H1 (cell line): Measurements from ENCODE around the gene ADH1A. TPM values are rescaled to one million over a fixed set of nuclear protein-coding genes. Genes with fewer than 3 reads are reported as not detected.

Source experiments
- CTCF ChIA-PET: fragments of 300-600 bp; sonication (Branson Sonifier 250); formaldehyde crosslinking; loops from one replicate; lab custom pipeline; 2021; ENCODE audit not compliant: partially characterized antibody; lab: Charles Lee
- POLR2A ChIA-PET: fragments of 300-600 bp; sonication (Branson Sonifier 250); formaldehyde crosslinking; loops from one replicate; lab custom pipeline; 2021; ENCODE audit warnings: inconsistent platforms; ENCODE audit not compliant: partially characterized antibody; lab: Charles Lee
- DNase-seq, 2 experiments: peaks; one replicate each; pipeline versions ENCODE4 v3.0.0 to v3.0.0-alpha.2; 2010 to 2022; ENCODE audit warnings: low spot score in 2 of 2, low read depth in 1 of 2, mixed read lengths in 1 of 2
- FAIRE-seq: peaks from 2 replicates; lab custom pipeline; 2011; peaks lifted over from hg19 to GRCh38; lab: Jason Lieb, UNC
- H2AFZ ChIP-seq: 2 replicates; pipeline ENCODE4 v1.8.1; 2012; ENCODE audit warnings: low read length, inconsistent platforms
- H2AK5ac ChIP-seq: 2 replicates; pipeline ENCODE4 v1.6.1; 2013; ENCODE audit warnings: low read depth, low read length
- H2BK120ac ChIP-seq: replicated peaks from 2 replicates; pipeline ENCODE3; 2013; ENCODE audit warnings: low read depth, low read length, inconsistent platforms
- H2BK12ac ChIP-seq: 2 replicates; pipeline ENCODE4 v1.6.1; 2013; ENCODE audit warnings: low read depth, low read length
- H2BK15ac ChIP-seq: 2 replicates; pipeline ENCODE4 v1.6.1; 2013; ENCODE audit warnings: low read length
- H2BK20ac ChIP-seq: 2 replicates; pipeline ENCODE4 v1.6.1; 2013; ENCODE audit warnings: low read length
- H2BK5ac ChIP-seq: 2 replicates; pipeline ENCODE4 v1.6.1; 2013; ENCODE audit warnings: low read depth, low read length
- H3K14ac ChIP-seq: 2 replicates; pipeline ENCODE4 v1.6.1; 2013; ENCODE audit warnings: inconsistent platforms; ENCODE audit not compliant: insufficient read length
- H3K18ac ChIP-seq: 2 replicates; pipeline ENCODE4 v1.6.1; 2013; ENCODE audit warnings: low read length; ENCODE audit errors: extremely low read depth
- H3K23ac ChIP-seq: 2 replicates; pipeline ENCODE4 v1.6.1; 2013; ENCODE audit warnings: inconsistent platforms; ENCODE audit not compliant: insufficient read length
- H3K23me2 ChIP-seq: 2 replicates; pipeline ENCODE4 v1.6.1; 2013; ENCODE audit warnings: low read depth, low read length
- H3K27ac ChIP-seq: 2 replicates; pipeline ENCODE4 v1.6.1; 2011; ENCODE audit warnings: low read depth, low read length, inconsistent platforms
- H3K27me3 ChIP-seq, 4 experiments: replicated peaks in 1 of 4; 1 replicate in 1 of 4; 2 replicates in 3 of 4; pipeline versions ENCODE4 v1.6.1 to v1.8.1; 2011 to 2013; ENCODE audit warnings: low read length in 3 of 4, mild to moderate bottlenecking in 3 of 4, inconsistent platforms in 2 of 4, mixed read lengths in 2 of 4, moderate library complexity in 1 of 4; ENCODE audit not compliant: control insufficient read depth in 3 of 4, insufficient read depth in 3 of 4; ENCODE audit errors: extremely low read depth in 1 of 4
- H3K36me3 ChIP-seq, 4 experiments: 2 replicates each; pipeline versions ENCODE4 v1.6.1 to v1.8.1; 2011 to 2013; ENCODE audit warnings: mild to moderate bottlenecking in 4 of 4, low read length in 3 of 4, moderate library complexity in 2 of 4, control low read depth in 1 of 4, inconsistent platforms in 1 of 4; ENCODE audit not compliant: insufficient read depth in 4 of 4, control insufficient read depth in 2 of 4
- H3K4ac ChIP-seq: replicated peaks from 2 replicates; pipeline ENCODE3; 2013; ENCODE audit warnings: low read length, low read depth, mixed read lengths, inconsistent platforms; ENCODE audit not compliant: insufficient read length
- H3K4me1 ChIP-seq, 4 experiments: replicated peaks in 1 of 4; 1 replicate in 1 of 4; 2 replicates in 3 of 4; pipeline versions ENCODE4 v1.6.1 to v1.8.1; 2011 to 2013; ENCODE audit warnings: low read length in 3 of 4, inconsistent platforms in 2 of 4, mixed read lengths in 1 of 4; ENCODE audit not compliant: insufficient read depth in 4 of 4, control insufficient read depth in 3 of 4
- H3K4me2 ChIP-seq, 2 experiments: 2 replicates each; pipeline versions ENCODE4 v1.6.1 to v1.8.1; 2011 to 2013; ENCODE audit warnings: low read depth in 2 of 2, low read length in 2 of 2, control low read depth in 1 of 2, inconsistent platforms in 1 of 2, mild to moderate bottlenecking in 1 of 2; ENCODE audit not compliant: insufficient read depth in 1 of 2
- H3K4me3 ChIP-seq, 4 experiments: fragments of 200-600, 300-600 bp in 1 of 4; sonication (generic), shearing (Covaris generic), sonication (Bioruptor Twin) in 1 of 4; 2 replicates each; pipeline versions ENCODE4 v1.5.1 to v1.8.1; 2011 to 2016; ENCODE audit warnings: low read length in 4 of 4, low read depth in 3 of 4, control low read depth in 2 of 4, inconsistent platforms in 2 of 4, mild to moderate bottlenecking in 2 of 4, mixed read lengths in 1 of 4, moderate library complexity in 1 of 4; ENCODE audit not compliant: insufficient read depth in 2 of 4; ENCODE audit errors: extremely low read depth in 1 of 4
- H3K56ac ChIP-seq: replicated peaks from 2 replicates; pipeline ENCODE3; 2013; ENCODE audit warnings: low read depth, mild to moderate bottlenecking, mixed read lengths, low read length, inconsistent platforms; ENCODE audit not compliant: insufficient read length
- H3K79me1 ChIP-seq: 2 replicates; pipeline ENCODE4 v1.6.1; 2013; ENCODE audit warnings: low read depth, low read length, control low read depth
- H3K79me2 ChIP-seq, 2 experiments: 2 replicates each; pipeline versions ENCODE4 v1.6.1 to v1.8.1; 2012 to 2013; ENCODE audit warnings: low read length in 2 of 2, mild to moderate bottlenecking in 2 of 2, inconsistent platforms in 1 of 2; ENCODE audit not compliant: insufficient read depth in 2 of 2, control insufficient read depth in 1 of 2
- H3K9ac ChIP-seq, 4 experiments: replicated peaks in 1 of 4; 1 replicate in 1 of 4; 2 replicates in 3 of 4; pipeline versions ENCODE4 v1.6.1 to v1.8.1; 2011 to 2013; ENCODE audit warnings: low read depth in 3 of 4, low read length in 3 of 4, control low read depth in 2 of 4, mild to moderate bottlenecking in 2 of 4, moderate library complexity in 2 of 4, inconsistent platforms in 1 of 4; ENCODE audit errors: extremely low read depth in 1 of 4
- H3K9me3 ChIP-seq, 2 experiments: 2 replicates each; pipeline versions ENCODE4 v1.6.1 to v1.8.1; 2012 to 2013; ENCODE audit warnings: mild to moderate bottlenecking in 2 of 2, moderate library complexity in 2 of 2, control low read depth in 1 of 2, inconsistent platforms in 1 of 2, low read depth in 1 of 2, low read length in 1 of 2, mixed read lengths in 1 of 2; ENCODE audit not compliant: insufficient read depth in 2 of 2
- H4K20me1 ChIP-seq, 2 experiments: replicated peaks in 1 of 2; 2 replicates each; pipeline versions ENCODE3 to v1.8.1; 2011 to 2013; ENCODE audit warnings: inconsistent platforms in 2 of 2, low read length in 2 of 2, mild to moderate bottlenecking in 1 of 2; ENCODE audit not compliant: insufficient read depth in 2 of 2, control insufficient read depth in 1 of 2
- H4K5ac ChIP-seq: 2 replicates; pipeline ENCODE4 v1.6.1; 2013; ENCODE audit warnings: low read length, low read depth, mixed read lengths, inconsistent platforms; ENCODE audit not compliant: insufficient read length
- H4K8ac ChIP-seq: 2 replicates; pipeline ENCODE4 v1.8.0; 2013; ENCODE audit warnings: mild to moderate bottlenecking, moderate library complexity, low read length, inconsistent platforms; ENCODE audit not compliant: insufficient read depth; ENCODE audit errors: extremely low read depth
- H4K91ac ChIP-seq: replicated peaks from 2 replicates; pipeline ENCODE3; 2013; ENCODE audit warnings: low read length, mixed read lengths, inconsistent platforms; ENCODE audit not compliant: insufficient read length
- CBX5 ChIP-seq: fragments of 300-800, 300-1000 bp; sonication (generic); IDR thresholded peaks from 2 replicates; pipeline ENCODE4 v1.7.1; 2016; ENCODE audit warnings: antibody characterized with exemption, low read length, low read depth
- CHD2 ChIP-seq: IDR thresholded peaks from 2 replicates; pipeline ENCODE4 v1.6.1; 2012; ENCODE audit warnings: low read length, improper control_type of control experiment
- POLR2AphosphoS5 ChIP-seq: IDR thresholded peaks from 2 replicates; pipeline ENCODE4 v1.6.1; 2011; ENCODE audit warnings: low read depth, low read length
- SIRT6 ChIP-seq: IDR thresholded peaks from one replicate; pipeline ENCODE4 v1.7.1; 2012; ENCODE audit warnings: low read length, inconsistent platforms
- WGBS, 2 experiments: shearing (Covaris generic) in 1 of 2; methylation state at CpG; one replicate each; pipeline versions ENCODE4 v1.1.6 to v1.1.7; 2013 to 2015; ENCODE audit warnings: low lambda C conversion rate in 2 of 2, mixed read lengths in 2 of 2, inconsistent platforms in 1 of 2, low coverage in 1 of 2, missing lambda C conversion rate in 1 of 2; ENCODE audit not compliant: insufficient replicate concordance in 2 of 2, insufficient coverage in 1 of 2, insufficient read length in 1 of 2; ENCODE audit errors: extremely low coverage in 1 of 2, missing lambda C conversion rate in 1 of 2; 5-methylcytosine and 5-hydroxymethylcytosine counted together
- polyA plus RNA-seq, 7 experiments: library from polyadenylated mRNA; depleted of rRNA in 3 of 7; stranded (reverse) in 5 of 7; unstranded in 2 of 7; fragments of >200 nt in 5 of 7; fragments of 200-250 nt in 2 of 7; gene quantifications; 1 replicate in 5 of 7; 2 replicates in 1 of 7; 4 replicates in 1 of 7; pipeline versions ENCODE4 v1.2.1 to v1.2.3, GENCODE V29; 2011 to 2013; ENCODE audit warnings: missing spikeins in 2 of 7, mixed read lengths in 2 of 7
- total RNA-seq: library from RNA; stranded (reverse); fragmentation: NEBNext Ultra II Directional; extraction: Animal tissue kit (Norgen Biotek cat#: 25700); gene quantifications from 2 replicates; pipeline ENCODE4 v1.2.1, GENCODE V29; 2021
- TF ChIP-seq, protein P1 (sequence below): IDR thresholded peaks from 2 replicates; pipeline ENCODE4 v1.6.1; 2012; ENCODE audit warnings: inconsistent platforms
- TF ChIP-seq, protein P2 (sequence below): IDR thresholded peaks from 2 replicates; pipeline ENCODE4 v1.6.1; 2012; ENCODE audit warnings: low read length, inconsistent platforms

The ADH1A gene
- total and polyA plus RNA-seq, 2 of the 8 experiments (the other 6 are each of a cell fraction or from before 2014, with no cell fraction given): not detected

DNA sequence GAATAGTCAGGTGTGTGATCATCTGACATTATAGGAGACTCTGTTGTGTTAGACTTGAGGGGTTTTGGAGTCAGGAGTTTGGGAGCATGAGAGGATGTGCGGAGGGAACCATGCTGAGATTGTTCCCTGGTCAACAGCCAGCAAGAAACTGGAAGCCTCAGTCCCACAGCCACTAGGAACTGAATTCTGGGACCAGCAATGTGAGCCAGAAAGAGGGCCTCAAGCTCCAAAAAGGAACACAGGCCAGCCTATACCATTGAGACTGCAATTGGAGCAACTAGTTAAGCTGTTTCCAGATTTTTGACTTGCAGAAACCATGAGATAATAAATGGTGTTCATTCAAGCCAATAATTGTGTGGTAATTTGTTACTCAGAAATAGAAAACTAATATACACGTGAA is 39.1 kb upstream of the ADH1A start:
- no peak overlapping the region for H2AFZ ChIP-seq
- H3K27ac ChIP-seq: no peak overlapping the region
- H3K79me2 ChIP-seq: no peaks in the 10 kb centered on the region
- no peak overlapping the region for H2BK20ac ChIP-seq
- no peak overlapping the region for H4K8ac ChIP-seq
- H3K27me3 ChIP-seq: no peaks in the 10 kb centered on the region
- WGBS, 2 experiments: 85% methylated on average over 2 of the region's 2 CpGs; no CpG with 5 or more reads in 1 of the 2 experiments
- H3K4me3 ChIP-seq: no peak overlapping the region
- H2BK15ac ChIP-seq: no peak overlapping the region
- H3K9me3 ChIP-seq: peaks cover 2 to 13% of the 10 kb centered on the region in 2 experiments; a peak in 2 of 4 replicates
- no peak overlapping the region for H2BK12ac ChIP-seq
- H3K9ac ChIP-seq: no peak overlapping the region
- no peak overlapping the region for H3K4me2 ChIP-seq
- DNase-seq (no peak), FAIRE-seq (no peak)
- H3K4ac ChIP-seq: no peak overlapping the region
- no peaks in the 10 kb centered on the region for H4K20me1 ChIP-seq
- H3K18ac ChIP-seq: no peak overlapping the region
- no peak overlapping the region for H2AK5ac ChIP-seq
- no peak overlapping the region for H4K91ac ChIP-seq
- H3K23ac ChIP-seq: no peak overlapping the region
- H3K14ac ChIP-seq: no peak overlapping the region
- no peaks in the 10 kb centered on the region for H3K4me1 ChIP-seq
- no peaks in the 10 kb centered on the region for H3K79me1 ChIP-seq
- H4K5ac ChIP-seq: no peak overlapping the region
- no peak overlapping the region for H2BK120ac ChIP-seq
- H3K56ac ChIP-seq: no peak overlapping the region
- H2BK5ac ChIP-seq: no peak overlapping the region
- CTCF ChIA-PET: no interaction called here
- no peaks in the 10 kb centered on the region for H3K23me2 ChIP-seq
- 0 out of 8 replicates have a peak, but pooled peaks cover 0 to 3% (median 0%) of the 10 kb centered on the region in 4 experiments for H3K36me3 ChIP-seq
- POLR2A ChIA-PET: no interaction called here
- no peak for TF ChIP-seq SIRT6
- no peak for TF ChIP-seq CBX5
- no peak for TF ChIP-seq CHD2
- no peak for TF ChIP-seq POLR2AphosphoS5
- TF ChIP-seq, protein P1, sequence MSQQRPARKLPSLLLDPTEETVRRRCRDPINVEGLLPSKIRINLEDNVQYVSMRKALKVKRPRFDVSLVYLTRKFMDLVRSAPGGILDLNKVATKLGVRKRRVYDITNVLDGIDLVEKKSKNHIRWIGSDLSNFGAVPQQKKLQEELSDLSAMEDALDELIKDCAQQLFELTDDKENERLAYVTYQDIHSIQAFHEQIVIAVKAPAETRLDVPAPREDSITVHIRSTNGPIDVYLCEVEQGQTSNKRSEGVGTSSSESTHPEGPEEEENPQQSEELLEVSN: no peak
- TF ChIP-seq, protein P2, sequence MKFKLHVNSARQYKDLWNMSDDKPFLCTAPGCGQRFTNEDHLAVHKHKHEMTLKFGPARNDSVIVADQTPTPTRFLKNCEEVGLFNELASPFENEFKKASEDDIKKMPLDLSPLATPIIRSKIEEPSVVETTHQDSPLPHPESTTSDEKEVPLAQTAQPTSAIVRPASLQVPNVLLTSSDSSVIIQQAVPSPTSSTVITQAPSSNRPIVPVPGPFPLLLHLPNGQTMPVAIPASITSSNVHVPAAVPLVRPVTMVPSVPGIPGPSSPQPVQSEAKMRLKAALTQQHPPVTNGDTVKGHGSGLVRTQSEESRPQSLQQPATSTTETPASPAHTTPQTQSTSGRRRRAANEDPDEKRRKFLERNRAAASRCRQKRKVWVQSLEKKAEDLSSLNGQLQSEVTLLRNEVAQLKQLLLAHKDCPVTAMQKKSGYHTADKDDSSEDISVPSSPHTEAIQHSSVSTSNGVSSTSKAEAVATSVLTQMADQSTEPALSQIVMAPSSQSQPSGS: no peak
